ENCODE measurements around the gene EXD3. TPM values are rescaled to one million over a fixed set of nuclear protein-coding genes. Genes with fewer than 3 reads are reported as not detected.

EXD3 gene
- total RNA-seq, 4 donors from 2014 or later = 8.3 to 22.3 (median 14.2) TPM

GRCh38 chr9:137462986-137463930 is 40.3 kb upstream of the EXD3 start:
- WGBS = 93% methylated on average over 18 of the region's 30 CpGs
- intact Hi-C loops (cut with DNase I) = loop anchor here (10.0 kb wide), 1 partner anchor 62 kb away; no protein-coding TSS in a partner anchor
- peaks cover 18 to 32% (median 28%) of the 10 kb centered on the region in 4 donors for H3K4me1 ChIP-seq
- DNase-seq (ENCODE audit: extremely low spot score) = no peak
- H3K27me3 ChIP-seq = no peaks in the 10 kb centered on the region
- H3K4me3 ChIP-seq = no peak overlapping the region
- peaks cover 0 to 14% (median 4%) of the 10 kb centered on the region in 4 donors for H3K36me3 ChIP-seq
- TF ChIP-seq POLR2A (IDR thresholded peaks at IDR 0.05; ENCODE audit: low read depth) (no peak), POLR2AphosphoS5 (IDR thresholded peaks at IDR 0.05) (no peak), CTCF (IDR thresholded peaks at IDR 0.05) (no peak), EP300 (IDR thresholded peaks at IDR 0.05) (no peak)
- no peaks in the 10 kb centered on the region for H3K9me3 ChIP-seq
- no peak overlapping the region for H3K27ac ChIP-seq (replicated peaks in 1 of 4)

- TF ChIP-seq CTCF (IDR thresholded peaks at IDR 0.05) = no peak
- TF ChIP-seq EP300 (IDR thresholded peaks at IDR 0.05) = no peak
- no peak for TF ChIP-seq POLR2A (IDR thresholded peaks at IDR 0.05; ENCODE audit: low read depth)
- TF ChIP-seq POLR2AphosphoS5 (IDR thresholded peaks at IDR 0.05) = no peak
- Histone ChIP-seq H3K4me1 (peaks cover 23 to 39% (median 36%) of the 10 kb centered on the region in 4 donors), H3K4me3 (no peak overlapping the region), H3K27me3 (no peaks in the 10 kb centered on the region), H3K9me3 (no peaks in the 10 kb centered on the region), H3K27ac (replicated peaks in 1 of 4) (no peak overlapping the region), H3K36me3 (peaks cover 0 to 15% (median 8%) of the 10 kb centered on the region in 4 donors)
- intact Hi-C loops (cut with DNase I) = loop anchor here (10.0 kb wide), 1 partner anchor 62 kb away; no protein-coding TSS in a partner anchor
- WGBS = 96% methylated on average over 20 of the region's 25 CpGs
- DNase-seq (ENCODE audit: extremely low spot score) = no peak
Observed at GRCh38 chr9:137462396-137462985, 39.5 kb upstream of the EXD3 start.

GRCh38 chr9:137461663-137462395 is 38.9 kb upstream of the EXD3 start:
- H3K9me3 ChIP-seq = no peaks in the 10 kb centered on the region
- TF ChIP-seq POLR2A (IDR thresholded peaks at IDR 0.05; ENCODE audit: low read depth) (no peak), CTCF (IDR thresholded peaks at IDR 0.05) (no peak), POLR2AphosphoS5 (IDR thresholded peaks at IDR 0.05) (no peak), EP300 (IDR thresholded peaks at IDR 0.05) (no peak)
- no peak overlapping the region for H3K27ac ChIP-seq (replicated peaks in 1 of 4)
- H3K27me3 ChIP-seq = no peaks in the 10 kb centered on the region
- H3K4me3 ChIP-seq = peak overlapping the region in 1 of 4 donors; percentile 30
- WGBS = 53% methylated on average over 38 of the region's 52 CpGs
- no peak for DNase-seq (ENCODE audit: extremely low spot score)
- peaks cover 23 to 46% (median 43%) of the 10 kb centered on the region in 4 donors for H3K4me1 ChIP-seq
- intact Hi-C loops (cut with DNase I) = loop anchor here (10.0 kb wide), 1 partner anchor 63 kb away; no protein-coding TSS in a partner anchor
- H3K36me3 ChIP-seq = peaks cover 0 to 22% (median 12%) of the 10 kb centered on the region in 4 donors

GRCh38 chr9:137461316-137461662 is 38.3 kb upstream of the EXD3 start:
- Histone ChIP-seq H3K4me1 (peaks cover 23 to 51% (median 48%) of the 10 kb centered on the region in 4 donors), H3K36me3 (peaks cover 0 to 23% (median 16%) of the 10 kb centered on the region in 4 donors), H3K9me3 (no peaks in the 10 kb centered on the region), H3K4me3 (peak overlapping the region in 1 of 4 donors; percentile 30), H3K27ac (replicated peaks in 1 of 4) (no peak overlapping the region), H3K27me3 (no peaks in the 10 kb centered on the region)
- TF ChIP-seq POLR2A (IDR thresholded peaks at IDR 0.05; ENCODE audit: low read depth) = no peak
- intact Hi-C loops (cut with DNase I) = loop anchor here (10.0 kb wide), 1 partner anchor 64 kb away; no protein-coding TSS in a partner anchor
- DNase-seq (ENCODE audit: extremely low spot score) = no peak
- WGBS = 89% methylated on average over 18 of the region's 21 CpGs

All from esophagus muscularis mucosa (tissue), 4 donors.